GM18517 (cell line): Measurements from ENCODE around the gene BTBD9.

Experiments
- ATAC-seq: cut with Tn5 transposase; IDR thresholded peaks from one replicate; pipeline ENCODE4 v1.9.1; 2021; ENCODE audit warnings: mild to moderate bottlenecking, moderate library complexity; ENCODE audit not compliant: unreplicated experiment

The BTBD9 gene

DNA sequence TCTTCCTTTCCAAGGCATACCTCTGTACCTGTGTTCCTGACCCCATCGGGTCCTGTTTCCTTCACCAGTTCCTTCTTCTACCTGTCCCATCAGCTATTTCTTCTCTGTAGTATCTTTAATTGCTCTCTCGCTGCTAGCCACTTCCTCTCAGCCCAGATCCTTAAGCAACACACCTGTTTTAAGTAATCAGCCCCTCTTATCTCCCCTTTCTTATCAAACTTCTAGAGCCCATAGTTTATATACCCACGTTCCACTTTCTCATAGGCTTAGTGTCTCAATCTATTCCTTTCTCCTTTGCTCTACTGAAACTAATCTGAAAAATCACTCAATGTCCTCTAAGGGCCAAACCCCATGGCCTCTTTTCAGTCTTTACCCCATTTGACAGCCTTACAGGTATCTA, 239.6 kb downstream of the BTBD9 start:
- ATAC-seq, result no peak

DNA sequence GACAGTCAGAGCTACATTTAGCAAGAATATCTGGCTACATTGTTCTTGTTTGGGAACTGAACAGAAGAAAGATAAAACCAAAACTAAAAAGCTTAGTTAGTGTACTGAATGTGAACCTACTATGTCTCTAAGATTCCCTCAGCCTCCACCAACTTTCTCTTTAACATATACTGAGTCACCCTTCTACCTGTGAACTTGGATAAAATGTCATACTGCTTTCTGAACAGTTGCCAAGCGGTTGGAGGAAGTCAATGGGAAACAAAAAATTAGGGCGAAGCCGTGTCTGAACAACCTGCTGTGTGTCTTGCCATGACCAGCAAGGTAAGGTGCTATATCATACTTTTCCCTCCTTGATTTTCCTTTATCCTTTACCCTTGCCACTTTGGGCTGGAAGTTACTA, 243.5 kb downstream of the BTBD9 start:
- ATAC-seq, result no peak

DNA sequence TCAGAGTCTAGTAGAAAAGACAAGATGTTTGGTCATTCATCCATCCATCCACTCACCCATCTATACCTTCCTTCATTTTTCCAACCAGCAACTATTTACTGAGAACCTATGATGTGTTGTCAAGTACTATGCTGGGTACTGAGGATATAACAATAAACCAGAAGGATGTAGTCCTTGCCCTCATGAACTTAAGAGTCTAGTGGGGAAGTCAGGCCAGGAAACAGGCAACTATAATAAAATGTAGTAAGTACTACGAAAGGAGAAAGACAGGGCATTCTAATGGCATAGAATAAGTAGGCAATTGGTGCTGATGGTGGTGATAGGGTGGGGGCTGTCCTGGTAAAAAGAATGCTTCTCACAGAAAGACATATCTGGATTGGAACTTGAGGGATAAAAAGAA, 245.7 kb downstream of the BTBD9 start:
- no peak for ATAC-seq

DNA sequence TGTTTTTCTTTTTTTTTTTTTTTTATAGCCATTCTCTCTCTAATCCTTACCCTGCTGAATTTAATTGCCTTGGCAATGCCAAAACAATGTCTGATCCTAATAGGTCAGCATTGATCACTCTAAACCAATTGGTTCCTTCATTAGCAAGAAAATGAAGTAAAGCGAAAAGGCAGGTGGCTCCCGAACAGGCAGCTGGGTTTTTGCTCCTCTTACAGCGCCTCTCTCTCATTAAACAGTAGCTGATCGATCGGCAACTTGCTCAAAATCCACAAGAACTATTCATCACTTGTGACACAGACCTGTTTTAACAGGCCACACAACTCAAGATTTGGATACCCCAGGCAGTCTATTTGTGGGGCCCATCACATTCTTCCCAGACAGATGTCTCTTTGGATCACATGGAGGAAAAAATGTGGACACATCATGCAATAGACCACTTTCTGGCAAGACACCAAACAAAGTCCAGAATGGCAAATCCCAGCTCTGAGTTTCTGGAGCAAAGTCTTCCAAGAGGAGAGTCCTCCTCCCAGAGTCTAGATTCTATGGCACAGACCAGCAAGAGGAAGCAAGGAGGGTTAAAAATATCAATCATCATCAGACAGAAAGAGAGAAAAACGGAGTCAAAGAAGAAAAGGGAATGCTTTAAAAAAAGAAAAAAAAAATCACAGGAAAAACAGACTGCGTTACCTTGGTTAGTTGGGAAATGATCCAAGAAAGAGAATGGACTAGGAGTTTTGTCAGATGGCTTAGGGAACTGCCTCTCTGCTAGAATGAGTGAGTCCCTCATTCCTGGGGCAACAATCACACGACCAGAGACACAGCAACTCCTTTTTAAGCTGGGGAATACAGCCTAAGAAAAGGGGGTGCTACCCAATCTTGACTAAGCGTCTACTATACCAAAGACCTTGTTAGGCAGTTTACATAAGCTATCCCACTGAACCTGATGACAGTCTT, 247.8 kb downstream of the BTBD9 start:
- ATAC-seq, result no peak

DNA sequence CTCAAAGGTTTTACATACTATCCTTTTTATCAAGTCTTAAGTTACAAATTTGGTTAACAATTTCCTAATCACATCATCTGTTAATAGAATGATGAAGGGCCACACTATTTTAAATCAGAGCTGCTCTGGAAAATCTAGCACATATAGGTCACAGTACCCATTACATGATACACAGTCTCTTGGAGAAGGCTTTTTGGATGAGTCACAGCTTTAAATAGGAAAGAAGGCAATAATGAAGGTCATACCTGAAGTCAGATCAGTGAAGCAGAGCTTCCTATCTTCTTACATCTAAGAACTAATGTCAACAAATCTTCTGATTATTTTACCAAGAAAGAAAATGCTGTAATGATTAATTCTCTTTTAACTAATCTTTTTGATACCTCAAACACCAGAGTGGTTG, 248.5 kb downstream of the BTBD9 start:
- ATAC-seq, result no peak

DNA sequence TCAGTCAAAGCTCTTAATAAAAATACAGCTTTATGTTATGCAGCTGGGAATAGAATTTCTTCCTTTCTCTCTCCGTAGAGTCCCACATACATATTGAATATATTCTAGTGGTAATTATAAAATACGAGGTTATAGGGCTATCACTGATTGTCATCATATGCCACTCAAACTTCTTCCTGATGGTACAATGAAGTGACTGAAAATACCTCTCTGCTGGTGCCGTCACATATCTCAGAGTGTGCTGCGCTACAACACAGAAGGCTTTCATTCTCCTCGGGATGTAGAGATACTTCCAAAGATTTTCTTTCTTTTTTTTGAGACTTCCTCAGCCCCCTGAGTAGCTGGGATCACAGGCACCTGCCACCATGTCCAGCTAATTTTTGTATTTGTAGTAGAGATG, 249.9 kb downstream of the BTBD9 start:
- no peak for ATAC-seq

DNA sequence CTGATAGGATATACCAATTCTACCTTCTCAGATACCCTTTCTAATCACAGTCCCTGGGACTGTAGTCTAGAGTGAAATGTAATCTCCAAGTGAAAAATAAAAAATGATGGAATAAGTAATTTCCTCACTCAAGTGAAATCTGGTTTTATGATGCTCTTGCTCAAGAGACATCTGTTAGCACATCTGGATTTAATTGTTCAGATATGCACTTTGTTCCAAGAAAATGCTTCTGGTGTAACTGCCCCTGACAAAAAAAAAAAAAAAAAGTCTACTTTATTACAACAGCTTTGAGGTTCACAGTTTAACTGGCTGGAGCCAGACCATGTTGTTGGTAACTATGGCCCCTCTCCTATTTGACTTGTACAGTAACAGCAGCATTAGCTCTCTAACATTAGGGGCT, 251.8 kb downstream of the BTBD9 start:
- ATAC-seq, result no peak

DNA sequence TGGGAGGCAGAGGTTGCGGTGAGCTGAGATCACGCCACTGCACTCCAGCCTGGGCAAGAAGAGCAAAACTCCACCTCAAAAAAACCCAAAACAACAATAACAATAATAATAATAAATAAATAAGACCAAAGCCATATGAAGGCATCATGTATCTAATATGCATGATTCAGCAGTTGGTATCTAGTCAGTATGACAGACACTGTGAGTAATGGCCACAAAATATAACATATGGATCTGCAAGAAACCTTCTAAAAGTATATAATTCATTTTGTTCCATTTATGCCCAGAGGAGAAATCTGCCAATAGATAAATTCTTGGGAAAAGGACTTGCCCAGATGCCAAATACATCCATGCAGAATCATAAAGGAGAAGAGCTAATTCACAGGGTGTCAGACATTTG, 252.3 kb downstream of the BTBD9 start:
- no peak for ATAC-seq

DNA sequence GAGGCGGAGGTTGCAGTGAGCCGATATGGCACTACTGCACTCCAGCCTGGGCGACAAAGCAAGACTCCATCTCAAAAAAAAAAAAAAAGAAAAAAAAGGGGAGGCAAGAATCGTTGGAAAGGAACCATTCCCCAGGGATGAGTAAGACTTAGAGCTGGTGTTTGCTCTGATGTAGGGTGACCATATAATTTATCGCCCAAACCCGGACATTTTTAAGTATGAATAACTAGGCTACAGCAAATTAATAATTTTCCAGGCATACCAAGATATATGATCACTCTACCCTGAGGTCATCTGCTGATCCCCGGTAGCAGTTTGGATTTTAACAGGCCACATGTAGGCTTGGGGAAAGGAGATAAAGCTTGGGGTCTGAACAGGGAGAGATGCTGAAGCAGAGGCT, 260.9 kb downstream of the BTBD9 start:
- ATAC-seq, result no peak

DNA sequence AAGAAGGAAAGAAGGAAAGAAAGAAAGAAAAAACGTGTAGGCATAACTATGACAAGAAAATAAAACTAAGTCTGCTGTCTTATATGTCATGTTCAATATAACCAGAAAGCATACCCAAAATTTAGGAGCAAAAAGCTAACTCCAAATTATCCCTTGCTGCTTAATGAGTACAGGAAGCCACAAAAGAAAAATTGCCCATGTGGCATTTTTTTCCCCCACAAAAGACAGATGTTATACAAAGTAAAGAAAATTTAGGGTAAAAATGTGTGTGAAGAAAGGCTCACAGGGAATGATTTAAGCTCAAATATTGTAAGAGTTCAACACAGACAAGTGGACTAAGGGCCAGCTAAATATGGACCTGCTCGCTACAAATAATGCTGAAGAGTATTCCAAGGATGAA, 263.8 kb downstream of the BTBD9 start:
- ATAC-seq, result no peak

DNA sequence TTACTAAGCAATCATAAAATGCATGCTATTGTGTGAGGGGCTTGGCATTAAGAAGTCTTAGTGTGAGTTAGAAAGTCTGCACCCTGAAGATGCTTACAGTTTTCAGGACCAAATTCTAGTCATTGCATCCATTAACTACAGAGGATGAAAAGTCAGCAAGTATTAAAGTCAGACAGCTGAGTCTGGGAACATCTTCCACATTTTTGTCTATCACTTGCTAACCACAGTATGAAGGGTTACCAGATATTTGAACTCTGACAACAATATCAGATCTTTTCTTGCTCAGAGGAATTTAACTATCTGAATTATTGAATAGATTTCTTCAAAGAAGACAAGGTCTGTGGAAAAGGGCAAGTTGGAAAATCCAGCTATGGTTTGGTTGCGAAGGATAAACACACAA, 264.4 kb downstream of the BTBD9 start:
- ATAC-seq, result no peak

DNA sequence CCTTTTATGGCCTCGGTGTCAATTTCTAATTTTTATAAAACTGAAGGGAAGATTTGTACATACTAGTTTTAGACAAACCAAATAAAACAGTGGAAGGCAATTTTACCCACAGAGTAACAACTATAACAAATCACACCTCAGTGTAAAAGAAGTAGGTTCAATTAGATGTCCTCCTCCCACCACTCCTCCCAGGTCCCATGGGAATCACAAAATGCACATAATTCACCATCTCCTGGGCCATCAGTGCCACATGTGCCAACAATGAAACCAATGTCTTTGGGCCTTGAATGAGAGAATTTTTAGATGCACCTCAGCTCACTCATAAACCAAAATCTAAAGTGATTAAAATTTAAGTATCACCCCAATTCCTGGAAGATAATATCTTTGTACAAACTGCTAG, 267.8 kb downstream of the BTBD9 start:
- ATAC-seq, result no peak

DNA sequence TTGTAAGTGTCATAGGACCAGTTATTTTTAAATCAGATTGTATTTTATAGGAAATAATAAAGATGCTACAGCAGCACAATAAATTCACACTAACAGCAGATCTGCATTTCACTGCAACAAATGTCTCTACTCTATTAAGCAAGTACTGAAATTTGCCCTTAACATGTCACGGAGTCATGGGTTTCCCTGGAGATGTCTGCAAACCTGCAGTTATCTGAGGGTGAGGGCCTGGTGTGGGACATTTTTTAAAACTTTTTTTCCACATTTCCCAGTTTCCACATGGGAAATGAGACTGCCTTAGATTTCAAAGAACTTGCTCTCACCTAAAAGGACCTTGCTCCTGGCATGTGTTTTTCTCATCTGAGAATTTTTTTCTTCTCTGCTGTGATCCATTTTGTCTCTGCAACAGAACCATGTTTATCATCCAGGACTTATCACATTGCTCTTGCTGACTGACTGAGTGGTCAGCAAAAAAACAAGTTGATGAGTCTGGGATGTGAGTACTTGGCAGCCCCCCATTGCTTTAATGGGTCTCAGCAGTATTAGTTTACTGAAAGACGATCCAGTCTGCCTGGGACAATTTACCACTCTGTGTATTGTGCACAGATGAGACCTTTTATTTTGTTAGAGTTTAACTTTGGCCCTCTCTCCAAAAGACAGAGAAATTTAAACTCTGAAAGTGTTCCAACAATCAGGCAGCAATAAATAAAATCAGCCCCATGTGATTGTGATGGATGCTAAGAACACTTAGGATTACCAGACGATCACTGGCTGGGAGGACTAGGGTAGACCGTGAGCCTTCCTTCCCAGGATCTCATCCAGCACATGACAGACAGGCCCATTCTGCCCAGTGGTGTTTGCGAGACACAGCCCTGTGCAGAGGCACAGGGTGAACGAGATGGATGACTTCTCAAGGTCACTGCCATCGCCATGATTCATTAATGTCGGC, 268.8 kb downstream of the BTBD9 start:
- no peak for ATAC-seq

DNA sequence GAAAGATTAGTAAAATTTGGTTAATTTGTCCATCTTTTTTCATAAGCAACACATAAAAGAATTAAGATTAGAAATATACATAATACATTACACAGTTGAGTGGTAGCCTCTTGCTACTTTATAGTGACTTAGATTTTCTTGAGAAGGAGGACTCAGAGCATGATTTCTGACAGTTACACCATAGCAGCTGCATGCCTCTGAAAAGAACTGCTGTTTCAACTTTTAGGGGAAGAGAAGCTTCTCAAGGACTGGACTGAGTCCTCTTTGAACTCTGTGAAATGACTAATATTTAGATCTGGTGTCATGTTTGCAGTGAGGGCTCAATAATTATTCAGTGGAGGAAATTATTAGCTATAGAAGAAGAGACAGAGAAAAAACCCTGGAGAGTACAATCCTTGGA, 272.5 kb downstream of the BTBD9 start:
- ATAC-seq, result no peak

DNA sequence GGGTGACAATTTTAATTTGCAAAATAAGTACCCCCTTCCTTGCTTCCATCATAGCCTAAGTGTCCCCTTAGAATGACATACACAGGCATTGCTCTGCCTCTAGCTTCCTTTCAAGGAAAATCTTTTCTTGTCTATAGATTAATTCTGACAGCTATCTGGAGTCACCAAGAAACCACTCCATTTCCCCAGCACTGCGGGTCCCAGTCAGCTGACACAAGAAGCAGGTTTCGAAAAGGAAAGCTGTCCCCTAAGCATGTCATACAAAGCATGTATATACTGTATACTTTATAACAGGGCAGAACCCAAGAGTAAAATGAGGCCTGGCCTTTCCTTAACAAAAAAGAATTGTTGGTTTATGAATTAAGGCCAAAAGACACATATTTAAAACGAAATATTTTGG, 273.5 kb downstream of the BTBD9 start:
- ATAC-seq, result no peak

DNA sequence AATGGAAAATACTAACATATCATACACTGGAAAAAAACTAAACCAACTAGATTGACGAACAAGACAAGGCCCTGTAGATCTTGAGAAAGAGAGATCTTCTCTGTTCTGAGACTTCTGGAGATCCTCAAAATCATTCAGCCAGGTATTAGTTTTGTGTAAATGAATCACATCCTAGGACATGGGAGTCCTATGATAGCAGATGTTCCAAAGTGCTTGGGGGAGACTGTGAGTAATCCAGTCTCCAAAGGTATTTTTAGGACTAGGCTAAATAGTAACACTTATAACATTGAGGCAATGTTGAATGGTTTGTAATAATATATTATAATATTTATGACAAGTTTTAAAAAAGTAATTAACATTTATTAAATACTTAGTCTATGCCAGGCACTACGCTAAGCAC, 275.0 kb downstream of the BTBD9 start:
- ATAC-seq, result no peak

DNA sequence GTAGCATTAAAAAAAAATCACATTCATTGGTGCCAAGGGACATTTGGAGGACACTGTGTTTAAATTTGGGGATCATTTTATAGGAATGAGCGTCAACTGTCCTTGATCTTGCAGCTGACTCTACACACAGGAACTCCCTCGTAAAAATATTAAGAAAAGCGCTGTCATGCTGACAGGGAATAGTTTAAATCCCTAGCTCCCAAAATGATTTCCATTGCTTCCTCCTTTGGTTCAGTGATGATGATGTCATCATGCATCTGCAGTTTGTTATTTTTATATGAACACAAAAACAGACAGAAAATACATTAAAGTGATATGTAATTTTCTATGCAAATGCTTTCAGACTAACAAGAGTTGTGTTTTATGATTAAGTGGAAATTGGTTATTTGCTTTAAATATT, 275.6 kb downstream of the BTBD9 start:
- ATAC-seq, result no peak

DNA sequence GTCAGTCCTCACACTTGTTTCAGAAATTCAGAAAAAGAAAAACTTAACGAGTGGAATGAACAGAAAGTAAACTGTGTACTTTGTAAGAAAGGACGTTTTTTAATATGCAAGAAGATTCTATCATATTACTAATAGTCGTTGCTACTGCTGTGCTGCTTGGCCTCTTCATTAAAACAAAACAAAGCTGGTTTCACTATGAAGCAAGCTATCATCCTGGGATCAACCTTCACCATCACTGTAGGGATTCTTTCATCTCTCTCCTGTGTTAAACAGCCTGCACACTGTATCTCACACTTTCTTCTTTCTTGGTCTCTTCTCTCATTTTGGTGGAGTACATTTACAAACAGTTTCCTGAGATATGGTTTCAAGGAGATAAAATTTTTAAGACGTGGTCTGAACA, 284.2 kb downstream of the BTBD9 start:
- ATAC-seq, result no peak

DNA sequence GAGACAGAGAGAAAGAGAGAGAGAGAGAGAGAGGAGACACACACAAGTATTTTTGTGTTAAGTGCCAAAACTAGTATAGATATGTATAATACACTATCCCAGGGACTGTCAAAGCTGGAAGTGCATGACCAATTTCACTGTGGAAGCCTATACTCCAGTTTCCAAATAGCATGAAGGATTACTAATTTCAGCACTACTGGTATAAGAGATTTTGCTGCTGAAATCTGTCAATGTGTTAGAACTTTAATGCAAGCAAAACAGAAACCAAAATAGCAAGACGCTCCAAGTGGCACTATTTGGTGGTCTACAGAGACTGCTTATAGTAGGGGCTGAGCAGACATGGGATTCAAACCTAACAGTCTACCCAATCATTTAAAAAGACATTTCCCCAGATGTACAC, 284.8 kb downstream of the BTBD9 start:
- no peak for ATAC-seq

DNA sequence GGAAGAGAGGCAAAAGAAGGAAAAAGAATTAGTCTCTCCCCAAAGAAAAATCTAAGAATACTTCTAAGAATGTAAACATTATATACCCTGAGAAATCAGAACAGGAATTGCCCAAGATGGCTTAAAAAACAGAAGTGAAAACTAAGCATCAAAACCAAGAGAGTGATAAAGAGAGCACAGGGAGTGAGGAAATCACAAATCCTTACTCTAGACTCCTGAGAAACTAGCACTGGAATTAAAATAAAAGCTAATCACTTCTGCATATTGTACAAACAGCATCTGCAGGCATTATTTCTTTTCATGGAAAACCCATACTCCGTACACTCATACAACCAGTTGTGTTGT, 285.7 kb downstream of the BTBD9 start:
- ATAC-seq, result no peak

DNA sequence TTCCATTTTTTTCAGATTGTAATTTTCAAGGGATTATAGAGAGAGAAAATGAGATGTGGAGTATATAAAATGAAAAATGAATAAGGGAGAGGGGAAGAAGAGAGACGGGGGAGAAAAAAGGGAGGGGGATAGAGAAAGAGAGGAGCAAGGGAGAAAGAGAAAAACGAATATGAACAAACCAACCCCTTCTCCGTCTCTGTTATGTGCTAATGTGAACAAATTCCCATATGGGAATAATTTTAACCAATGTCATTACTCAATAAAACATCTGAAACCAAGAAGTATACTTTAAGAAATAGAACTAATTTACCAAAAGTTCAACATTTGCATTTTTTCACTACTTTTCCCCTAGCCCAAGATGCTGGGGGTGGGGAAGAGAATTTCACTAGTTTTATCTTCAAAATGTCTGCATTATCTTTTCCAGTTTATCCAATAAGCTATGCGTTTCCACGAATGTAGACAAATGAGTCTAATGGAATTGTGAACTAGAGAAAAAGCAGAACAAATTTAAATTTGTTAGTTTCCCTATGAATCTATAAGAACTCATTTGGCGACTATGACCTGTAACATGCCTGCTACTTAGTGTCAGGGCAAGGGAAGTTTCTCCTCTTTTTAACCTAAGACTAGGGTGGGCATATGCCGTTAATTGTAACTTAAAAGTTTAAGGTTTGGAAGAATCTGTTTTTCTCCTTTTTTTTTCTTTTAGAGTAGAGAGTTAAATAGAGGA, 286.3 kb downstream of the BTBD9 start:
- no peak for ATAC-seq
